G401 (cell line): ENCODE results near the gene RUVBL1. TPM values are rescaled to one million over a fixed set of nuclear protein-coding genes. Genes with fewer than 3 reads are reported as not detected.

Source experiments
- DNase-seq: peaks from one replicate; pipeline ENCODE4 v3.0.0-alpha.2; 2015; ENCODE audit warnings: low spot score
- in situ Hi-C: cut with HindIII; loops from 2 replicates; pipeline ENCODE4 v1.10.0; 2016; ENCODE audit warnings: low sequenced_read_pairs, mixed read lengths
- total RNA-seq: library from RNA; depleted of rRNA; stranded (reverse); fragments of >200 nt; shearing (Covaris generic); gene quantifications from 2 replicates; pipeline ENCODE4 v1.2.3, GENCODE V29; 2014

The RUVBL1 gene
- total RNA-seq, 1 experiment from 2014 or later, result 177 TPM

DNA sequence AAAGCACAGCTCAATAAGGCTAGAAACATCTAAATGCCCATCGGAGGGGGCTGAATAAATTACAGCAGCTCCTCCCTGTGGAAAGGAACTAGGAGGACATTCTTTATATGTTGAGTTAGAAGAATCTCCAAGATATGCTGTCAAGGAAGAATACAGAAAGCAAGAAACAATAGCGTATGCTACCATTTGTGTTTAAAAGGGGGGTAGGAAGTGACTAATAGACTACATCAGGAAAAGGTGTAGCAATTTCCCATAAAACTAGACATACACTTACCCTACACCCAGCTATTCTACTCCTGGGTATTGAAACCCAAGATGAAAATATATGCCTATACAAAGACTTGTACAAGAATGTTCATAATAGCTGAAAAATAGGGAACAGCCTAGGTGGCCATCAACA, 49.8 kb downstream of the RUVBL1 start:
- DNase-seq, result no peak
- in situ Hi-C loops, result no loop called here

DNA sequence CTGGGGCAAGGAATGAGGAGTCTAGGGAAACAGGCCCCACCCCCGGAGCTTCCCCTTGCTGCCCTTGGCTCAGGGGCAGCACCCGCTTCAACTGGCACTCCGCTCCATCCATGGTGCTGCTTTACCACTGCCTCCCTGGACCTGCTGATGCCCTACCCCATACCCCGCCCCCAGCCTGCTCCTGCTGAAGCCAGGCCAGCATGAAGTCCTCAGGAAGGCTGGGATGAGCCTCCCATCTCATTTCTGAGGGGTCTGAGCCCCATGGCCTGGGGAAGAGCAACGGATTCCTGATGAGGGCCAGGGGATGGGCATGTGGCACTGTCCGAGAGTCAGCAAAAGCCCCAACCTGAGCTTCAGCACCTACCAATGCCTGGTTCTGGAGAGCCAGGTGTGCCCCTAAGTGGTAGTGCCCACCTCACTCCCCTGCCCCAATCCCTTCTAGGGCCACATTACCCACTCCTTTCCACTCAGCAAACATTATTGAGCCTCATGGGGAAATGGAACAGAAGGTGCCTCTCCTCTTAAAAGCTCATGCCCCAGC, 50.4 kb downstream of the RUVBL1 start:
- in situ Hi-C loops, result no loop called here
- DNase-seq, result no peak

DNA sequence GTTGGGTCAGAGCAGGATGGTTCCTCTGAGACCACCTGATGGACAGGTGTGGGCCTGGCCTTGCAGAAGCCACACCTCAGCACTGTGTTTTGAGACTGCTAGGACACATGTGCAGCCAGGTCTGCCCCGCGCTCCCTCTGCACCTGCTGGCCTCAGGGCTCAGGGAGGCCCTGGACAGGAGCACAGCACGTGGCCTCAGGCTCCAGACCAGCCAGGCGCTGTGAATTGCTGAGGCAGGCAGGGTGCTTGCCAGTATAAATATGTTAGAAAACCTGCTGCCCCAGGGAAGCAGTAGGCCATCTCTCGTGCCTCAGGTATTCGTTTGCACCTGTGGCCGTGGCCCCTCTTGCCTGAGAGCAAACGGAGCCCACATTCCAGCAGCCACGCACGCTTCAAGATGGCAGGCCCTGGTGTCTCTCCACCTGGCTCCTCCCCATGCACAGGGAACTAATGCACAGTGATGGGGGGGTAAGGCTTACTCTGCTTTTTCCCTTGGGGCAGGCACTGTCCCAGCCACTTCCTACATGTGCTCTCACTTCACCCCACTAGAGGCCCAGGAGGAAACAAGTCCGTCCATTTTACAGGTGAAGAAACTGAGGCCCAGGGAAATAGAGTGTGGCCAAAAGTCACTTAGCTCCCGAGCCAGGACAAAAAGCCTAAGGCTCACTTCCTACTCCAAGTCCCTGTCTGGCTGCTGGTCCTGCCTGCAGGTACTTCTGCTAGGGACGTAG, 51.0 kb downstream of the RUVBL1 start:
- DNase-seq, result no peak
- in situ Hi-C loops, result no loop called here

DNA sequence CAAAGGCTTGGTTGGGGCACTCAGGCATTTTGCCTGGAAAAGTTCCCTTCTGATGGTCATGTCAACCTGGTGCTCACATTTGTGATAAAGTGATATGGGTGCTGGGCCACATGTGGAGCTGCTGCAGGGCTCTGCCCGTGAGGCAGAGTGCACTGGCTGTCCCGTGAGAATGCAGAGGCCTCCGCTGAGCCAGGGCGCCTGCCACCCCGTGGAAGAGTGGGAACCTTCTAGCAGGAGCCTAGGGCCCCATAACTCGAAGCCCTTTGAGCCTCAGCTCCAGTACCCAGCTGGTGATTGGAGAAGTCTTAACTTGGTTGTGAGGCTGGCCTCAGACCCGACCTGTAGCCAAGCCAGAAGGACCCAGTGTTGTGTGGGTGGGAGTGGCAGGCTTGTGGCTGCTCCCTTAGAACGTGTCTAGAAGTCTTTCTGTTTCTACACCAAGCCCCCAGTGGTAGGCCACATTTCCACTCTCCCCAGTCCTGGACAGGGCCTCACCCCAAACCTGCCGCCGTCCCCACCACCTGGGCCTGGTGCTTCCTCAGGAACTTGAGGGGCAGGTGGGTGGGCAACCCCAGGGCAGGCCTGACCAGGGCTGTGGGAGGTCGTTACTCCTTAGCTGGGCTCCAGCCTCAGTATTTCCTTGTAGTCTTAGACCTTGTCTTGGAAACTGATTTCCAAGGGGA, 51.7 kb downstream of the RUVBL1 start:
- no peak for DNase-seq
- in situ Hi-C loops, result no loop called here

DNA sequence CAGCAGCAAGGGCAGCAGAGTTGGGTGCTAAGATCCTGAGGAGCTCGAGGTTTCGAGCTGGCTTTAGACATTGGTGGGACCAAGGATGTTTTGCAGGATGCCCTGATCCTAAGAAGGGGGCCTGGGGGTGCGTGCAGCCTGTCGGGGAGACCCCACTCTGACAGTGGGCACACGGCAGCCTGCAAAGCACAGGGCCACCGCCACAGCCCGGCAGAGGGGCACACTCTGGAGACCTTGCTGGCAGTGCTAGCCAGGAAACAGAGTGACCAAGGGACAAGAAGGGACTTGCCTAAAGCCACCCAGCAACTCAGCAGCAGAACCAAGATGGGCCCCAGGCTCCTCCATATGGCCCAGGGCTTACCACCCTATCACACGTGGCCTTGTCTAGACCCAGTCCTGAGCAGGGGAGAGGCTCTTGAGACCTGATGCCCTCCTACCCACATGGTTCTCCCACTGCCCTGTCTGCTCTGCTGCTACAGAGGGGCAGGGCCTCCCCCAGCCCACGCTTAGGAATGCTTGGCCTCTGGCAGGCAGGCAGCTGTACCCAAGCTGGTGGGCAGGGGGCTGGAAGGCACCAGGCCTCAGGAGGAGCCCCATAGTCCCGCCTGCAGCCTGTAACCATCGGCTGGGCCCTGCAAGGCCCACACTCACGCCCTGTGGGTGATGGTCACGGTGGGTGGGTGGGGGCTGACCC, 52.6 kb downstream of the RUVBL1 start:
- in situ Hi-C loops, result no loop called here
- no peak for DNase-seq

DNA sequence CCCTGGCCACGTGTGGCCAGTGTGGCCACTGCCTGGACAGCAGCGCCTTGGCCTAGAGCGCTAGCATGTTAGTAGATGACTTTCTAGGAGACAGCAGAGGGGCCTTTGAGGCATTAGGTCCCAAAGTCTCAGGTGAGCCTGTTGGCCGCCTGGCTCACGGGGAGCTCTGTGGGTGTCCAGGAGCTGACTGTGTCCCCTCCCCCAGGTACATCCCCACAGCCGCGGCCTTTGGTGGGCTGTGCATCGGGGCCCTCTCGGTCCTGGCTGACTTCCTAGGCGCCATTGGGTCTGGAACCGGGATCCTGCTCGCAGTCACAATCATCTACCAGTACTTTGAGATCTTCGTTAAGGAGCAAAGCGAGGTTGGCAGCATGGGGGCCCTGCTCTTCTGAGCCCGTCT, 54.3 kb downstream of the RUVBL1 start:
- DNase-seq, result no peak
- in situ Hi-C loops, result no loop called here

DNA sequence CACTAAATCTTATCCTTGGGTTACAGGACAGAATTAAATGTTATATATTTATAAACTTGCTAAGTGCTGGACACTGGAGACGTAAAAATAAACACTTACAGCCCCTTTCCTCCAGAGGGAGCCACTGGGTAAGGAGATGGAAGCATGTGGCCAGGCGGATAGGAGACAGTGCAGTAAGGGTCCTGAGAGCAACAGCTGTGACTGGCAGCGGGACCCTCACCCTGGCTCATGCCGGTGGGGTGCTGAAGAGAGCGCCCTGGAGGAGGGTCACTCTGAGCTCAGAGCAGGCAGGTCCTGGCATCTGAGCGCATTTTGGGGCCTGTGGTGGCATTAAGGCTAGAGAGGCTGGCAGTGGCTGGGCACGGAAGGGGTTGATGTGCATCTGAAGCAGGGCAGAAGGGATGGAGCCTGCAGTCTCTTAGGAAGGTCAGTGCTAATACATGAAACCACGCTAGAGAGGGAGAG, 55.4 kb downstream of the RUVBL1 start:
- peak; percentile 44 for DNase-seq
- in situ Hi-C loops, result no loop called here

DNA sequence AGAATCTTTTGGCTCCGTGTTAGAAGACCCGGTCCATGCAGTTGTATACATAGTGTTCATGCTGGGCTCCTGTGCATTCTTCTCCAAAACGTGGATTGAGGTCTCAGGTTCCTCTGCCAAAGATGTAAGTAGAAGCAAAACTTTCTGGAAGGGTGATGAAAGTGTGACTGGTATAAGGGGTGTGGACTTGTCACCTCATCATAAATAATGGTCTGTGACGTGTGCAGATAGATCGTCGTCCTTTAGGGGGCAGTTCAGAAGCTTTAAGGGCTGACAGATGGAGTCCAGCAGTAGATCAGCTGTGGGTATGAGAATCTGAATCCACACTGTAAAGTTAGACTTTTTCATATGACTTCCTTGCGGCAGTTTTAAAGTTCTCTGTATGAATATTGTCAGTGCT, 56.1 kb downstream of the RUVBL1 start:
- DNase-seq, result no peak

DNA sequence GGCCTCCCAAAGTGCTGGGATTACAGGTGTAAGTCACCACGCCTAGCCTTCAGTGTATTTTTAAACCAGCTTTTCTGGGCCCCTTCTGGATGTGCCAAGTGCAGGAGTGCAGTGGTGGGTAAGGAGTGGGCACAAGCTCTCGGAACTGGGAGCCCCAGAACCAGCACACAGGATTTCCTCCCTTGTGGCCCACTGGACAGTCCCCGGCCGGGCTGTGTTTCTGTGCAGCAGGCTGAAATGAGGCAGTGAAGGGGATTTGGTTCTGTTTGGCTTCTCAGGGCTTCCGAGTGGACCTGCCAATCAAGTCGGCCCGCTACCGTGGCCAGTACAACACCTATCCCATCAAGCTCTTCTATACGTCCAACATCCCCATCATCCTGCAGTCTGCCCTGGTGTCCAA, 56.9 kb downstream of the RUVBL1 start:
- in situ Hi-C loops, result no loop called here
- no peak for DNase-seq

More for the DNA sequence above, 56.1 kb downstream of the RUVBL1 start:
- in situ Hi-C loops, result no loop called here

DNA sequence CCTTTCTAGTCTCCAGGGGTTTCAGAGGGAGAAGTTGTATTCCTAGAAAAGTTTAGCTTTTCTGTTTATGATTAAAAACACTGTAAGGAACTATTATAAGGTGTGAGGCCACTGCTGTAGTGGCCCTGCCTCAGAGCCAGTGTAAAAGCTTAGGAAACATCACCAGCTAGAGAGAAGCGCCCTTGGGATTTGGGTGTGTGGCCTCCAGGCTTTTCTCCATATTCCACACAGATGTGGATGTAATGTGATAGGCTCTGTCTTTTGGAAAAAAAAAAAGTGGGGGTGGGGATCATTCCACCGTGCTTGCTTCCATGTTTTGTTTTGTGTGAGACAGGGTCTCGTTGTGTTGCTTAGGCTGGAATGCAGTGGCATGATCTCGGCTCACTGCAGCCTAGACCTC, 57.5 kb downstream of the RUVBL1 start:
- in situ Hi-C loops, result no loop called here
- DNase-seq, result no peak

DNA sequence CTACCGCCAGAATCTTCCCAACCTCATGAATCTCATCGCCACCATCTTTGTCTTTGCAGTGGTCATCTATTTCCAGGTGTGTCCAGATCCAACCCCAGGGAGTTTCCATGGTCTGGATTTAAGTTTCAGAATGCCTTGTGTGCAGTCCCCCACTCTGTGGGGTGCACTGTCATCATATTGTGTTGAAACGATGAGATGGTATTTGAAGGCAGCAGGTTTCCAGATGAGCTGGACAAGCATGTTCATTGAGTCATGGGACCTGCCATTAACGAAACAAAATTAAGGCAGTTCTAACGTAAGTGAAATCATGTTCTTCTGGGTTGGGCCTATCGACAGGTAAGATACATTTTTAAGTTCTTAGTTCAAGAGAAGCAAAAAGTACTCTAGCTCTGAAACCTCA, 58.6 kb downstream of the RUVBL1 start:
- in situ Hi-C loops, result no loop called here
- no peak for DNase-seq

DNA sequence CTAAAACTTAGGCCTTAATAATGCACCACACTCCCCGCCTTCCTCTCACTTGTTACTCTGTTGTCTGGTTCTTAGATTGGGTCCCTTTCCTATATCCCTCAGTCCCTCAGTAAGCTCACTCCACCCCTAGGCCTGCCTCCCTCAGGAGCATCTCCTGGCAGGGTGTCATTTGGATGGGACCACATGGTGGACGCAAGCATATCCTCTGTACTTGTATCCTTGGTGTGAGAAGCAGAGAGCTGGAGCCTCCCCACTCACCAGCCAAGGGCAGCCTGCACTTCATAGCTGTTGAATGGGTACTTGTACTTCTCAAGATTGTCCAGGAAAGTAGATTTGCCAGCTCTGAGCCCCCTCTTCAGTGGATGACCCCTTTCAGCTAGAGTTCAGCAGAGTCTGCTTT, 59.7 kb downstream of the RUVBL1 start:
- DNase-seq, result no peak
- in situ Hi-C loops, result no loop called here

DNA sequence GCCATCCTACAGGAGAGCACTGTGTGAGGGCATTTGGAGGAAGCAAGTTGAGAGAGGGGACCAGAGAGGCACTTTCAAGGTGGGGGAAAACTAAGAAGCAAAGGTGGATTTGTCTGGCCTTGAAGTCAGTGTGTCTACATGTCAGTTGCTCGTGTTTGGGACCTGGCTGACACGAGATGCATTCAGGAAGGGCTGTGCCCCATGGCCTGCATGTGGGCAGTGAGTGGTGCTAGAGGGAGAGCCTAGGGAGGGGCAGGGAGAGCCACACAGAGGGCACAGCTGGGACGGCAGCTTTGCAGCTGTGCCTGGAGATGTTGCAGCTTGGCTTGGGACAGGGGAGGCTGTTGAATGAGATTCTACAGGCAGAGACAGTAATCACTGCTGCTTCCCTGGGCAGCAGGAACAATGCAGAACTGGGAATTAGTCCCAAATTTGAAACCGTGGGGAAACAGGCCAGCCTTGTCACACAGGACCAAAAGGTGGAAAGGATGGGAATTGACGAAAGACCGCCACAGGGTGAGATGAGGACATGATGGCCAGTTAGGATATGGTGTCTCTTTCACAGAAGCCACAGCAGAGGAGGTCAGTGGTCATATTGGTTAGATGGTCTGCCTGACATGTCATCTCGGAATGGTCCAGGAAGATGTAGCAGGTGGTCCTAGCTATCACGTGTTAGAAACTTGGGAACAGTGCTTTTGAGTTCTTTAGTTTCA, 61.4 kb downstream of the RUVBL1 start:
- DNase-seq, result no peak
- in situ Hi-C loops, result no loop called here

DNA sequence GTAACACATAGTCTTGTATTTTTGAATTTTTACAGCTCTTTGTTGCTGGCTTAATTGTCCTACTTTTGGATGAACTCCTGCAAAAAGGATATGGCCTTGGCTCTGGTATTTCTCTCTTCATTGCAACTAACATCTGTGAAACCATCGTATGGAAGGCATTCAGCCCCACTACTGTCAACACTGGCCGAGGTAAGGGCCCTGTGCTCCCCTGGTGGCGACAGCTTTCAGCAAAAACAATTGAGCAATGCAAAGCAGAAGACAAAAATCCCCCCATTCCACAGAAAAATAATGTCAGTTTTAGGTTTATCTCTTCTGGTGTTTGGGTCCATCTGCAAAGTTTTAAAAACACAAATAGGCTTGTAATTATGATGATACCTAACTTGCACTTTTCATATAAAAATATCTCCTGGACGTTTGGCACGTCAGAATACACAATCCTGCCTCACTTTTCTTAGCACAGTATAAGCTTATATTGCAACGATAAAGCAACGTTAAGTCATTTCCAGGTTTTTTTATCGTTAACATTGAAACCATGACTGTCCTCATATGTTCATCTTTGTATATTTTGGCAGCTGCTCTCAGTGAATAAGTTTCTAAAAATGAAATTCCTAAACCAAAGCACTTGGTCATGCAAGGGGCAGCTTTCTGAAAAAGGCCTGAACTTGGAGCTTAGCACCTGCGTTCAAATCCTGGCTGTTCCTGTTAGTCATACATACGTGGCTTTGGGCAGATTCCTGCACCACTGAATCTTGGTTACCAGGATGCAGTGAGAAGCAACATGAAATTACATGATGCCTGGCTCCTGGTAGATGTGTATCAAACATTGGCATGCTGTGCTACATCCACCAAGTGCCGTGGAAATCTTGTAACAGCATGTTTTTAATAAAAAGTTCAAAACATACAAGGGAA, 62.9 kb downstream of the RUVBL1 start:
- in situ Hi-C loops, result no loop called here
- no peak for DNase-seq

DNA sequence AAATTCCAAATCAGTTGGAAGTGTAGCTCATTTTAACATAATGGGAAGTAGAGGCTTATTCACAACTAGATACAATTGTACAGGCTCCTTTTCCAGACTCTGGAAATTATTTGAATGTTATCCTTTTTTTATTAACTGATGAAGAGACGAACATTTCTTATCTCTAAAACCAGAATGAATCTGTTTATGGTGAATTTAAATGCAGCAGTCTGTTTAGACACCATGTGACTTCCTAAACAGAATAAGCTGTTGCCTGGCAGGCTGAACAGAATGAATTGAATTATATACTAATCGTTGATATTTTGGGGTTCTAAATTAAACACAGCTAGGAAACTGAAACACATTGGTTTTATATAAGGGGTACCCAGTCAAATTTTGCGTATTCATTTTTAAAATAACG, 67.4 kb downstream of the RUVBL1 start:
- no peak for DNase-seq
- in situ Hi-C loops, result no loop called here

DNA sequence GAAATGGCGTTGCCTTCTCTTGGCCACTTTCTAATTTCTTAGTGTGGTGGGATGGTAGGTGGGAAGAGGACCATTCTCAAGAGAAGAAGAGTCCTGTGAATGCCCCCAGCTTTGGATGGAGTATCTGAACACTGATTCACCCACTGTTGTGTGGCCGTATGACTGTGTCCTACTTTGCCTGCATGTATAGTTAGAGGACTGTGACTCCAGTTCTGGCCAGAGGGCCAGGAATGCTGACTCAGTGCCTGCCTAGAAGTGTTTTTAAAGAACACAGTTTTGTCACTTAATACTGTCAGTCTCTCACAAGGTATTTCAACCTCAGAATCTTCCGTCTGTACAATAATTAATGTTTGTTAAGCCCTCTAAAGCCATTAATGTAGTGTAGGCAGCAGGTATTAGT, 69.2 kb downstream of the RUVBL1 start:
- in situ Hi-C loops, result no loop called here
- no peak for DNase-seq

DNA sequence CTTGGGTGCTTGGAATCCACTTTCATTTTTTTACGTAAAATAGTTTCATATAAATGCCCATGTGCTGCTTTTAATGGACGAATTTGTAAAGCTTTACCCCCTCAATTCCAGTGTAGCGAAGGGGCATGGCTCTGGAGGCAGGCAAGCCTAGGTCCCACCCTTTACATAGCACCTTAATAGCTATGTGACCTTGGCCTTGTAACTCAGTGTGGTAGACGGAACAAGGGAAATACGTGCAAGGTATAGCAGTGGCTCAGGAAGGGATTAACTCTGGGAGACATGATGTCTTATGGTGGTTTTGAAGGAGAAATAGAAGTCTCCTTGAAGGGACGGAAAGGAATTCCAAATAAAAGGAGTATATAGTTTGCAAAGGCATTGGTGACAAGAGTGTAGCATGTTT, 70.0 kb downstream of the RUVBL1 start:
- no peak for DNase-seq
- in situ Hi-C loops, result no loop called here

DNA sequence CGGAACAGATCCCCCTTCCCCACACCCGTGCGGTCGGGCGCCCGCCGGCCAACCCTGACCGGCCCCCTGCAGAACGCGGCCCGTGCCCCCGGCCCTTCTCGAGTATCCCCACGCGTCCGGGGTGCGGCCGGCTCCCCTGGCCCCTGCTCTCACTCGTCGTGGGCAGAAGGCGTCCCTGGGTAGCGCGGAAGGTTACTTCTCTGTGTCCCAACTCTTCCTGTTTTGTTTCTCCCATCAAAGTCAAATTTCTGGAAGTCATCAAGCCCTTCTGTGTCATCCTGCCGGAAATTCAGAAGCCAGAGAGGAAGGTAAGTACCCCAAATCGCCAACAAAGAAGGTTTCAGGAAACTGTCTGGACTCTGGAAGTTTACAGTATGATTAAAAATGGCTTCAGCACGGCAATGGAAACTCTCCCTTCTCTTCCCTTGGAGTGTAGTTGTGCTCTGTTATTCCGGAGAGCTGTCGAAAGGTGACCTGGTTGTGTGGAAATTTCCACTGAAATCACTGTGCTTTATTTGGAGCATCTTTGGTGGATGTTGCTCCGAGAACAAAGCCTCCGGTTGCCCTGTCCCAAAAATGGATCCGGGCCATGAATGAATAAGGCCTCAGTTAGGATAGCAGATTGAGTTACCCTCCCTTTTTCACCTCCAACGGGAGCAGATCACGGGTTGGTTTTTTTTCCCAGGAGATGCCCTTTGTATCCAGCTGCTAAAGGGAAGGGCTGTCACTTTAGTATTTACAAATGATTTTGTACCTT, 70.8 kb downstream of the RUVBL1 start:
- in situ Hi-C loops, result no loop called here
- peak; percentile 30 for DNase-seq
